SH-SY5Y (cell line): Measurements from ENCODE around the gene TIPIN.

Experiments
- GATA2 ChIP-seq: IDR thresholded peaks from 2 replicates; pipeline ENCODE4 v1.6.1; 2011; ENCODE audit warnings: mild to moderate bottlenecking, low read depth, low read length
- GATA3 ChIP-seq: IDR thresholded peaks from 2 replicates; pipeline ENCODE4 v1.6.1; 2011; ENCODE audit warnings: low read depth, mild to moderate bottlenecking, low read length, moderate library complexity

The TIPIN gene

GRCh38 chr15:66389098-66389858, 32.8 kb upstream of the TIPIN start:
- TF ChIP-seq GATA3: no peak
- TF ChIP-seq GATA2: no peak

DNA sequence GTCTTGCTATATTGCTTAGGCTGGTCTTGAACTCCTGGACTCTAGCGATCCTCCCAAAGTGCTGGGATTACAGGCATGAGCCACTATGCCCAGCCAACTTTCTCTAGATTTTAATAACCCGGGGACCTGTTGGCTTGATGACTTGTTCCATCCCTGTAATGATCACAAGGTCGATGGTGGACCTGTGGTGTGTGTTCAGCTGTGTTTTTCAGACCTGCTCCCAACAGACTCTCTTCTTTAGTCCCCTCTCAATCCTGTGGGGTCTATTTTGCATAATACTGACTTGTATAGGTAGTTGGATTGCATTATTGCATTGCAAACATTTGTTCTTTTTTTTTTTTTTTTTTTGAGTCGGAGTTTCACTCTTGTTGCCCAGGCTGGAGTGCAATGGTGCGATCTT, 32.1 kb upstream of the TIPIN start:
- TF ChIP-seq GATA3 (no peak), GATA2 (no peak)

DNA sequence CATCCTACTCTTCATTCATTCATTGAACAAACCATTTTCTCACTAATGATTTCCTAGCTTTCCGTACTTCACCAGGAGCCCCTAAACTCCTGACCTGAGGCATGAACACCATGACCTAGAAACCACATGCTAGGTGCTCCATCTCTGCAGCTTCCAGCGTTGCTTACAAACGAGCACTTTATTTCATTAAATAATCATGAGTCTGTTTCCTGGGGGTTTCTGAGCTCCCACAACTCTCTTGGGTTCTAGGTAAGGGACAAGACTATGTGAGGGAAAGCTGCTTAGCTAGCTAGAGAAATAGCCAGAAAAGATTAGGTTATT, 31.5 kb upstream of the TIPIN start:
- TF ChIP-seq GATA2 (no peak), GATA3 (no peak)

- TF ChIP-seq GATA3 (no peak), GATA2 (no peak)
Measured at GRCh38 chr15:66387163-66388042, 30.9 kb upstream of the TIPIN start.

- TF ChIP-seq GATA2 (no peak), GATA3 (no peak)
Measured at GRCh38 chr15:66386204-66387123, 30.0 kb upstream of the TIPIN start, which contains the start of gene MAP2K1. Gene MAP2K1 (plus strand): TSS chr15:66386912. CDS start chr15:66387348, 436 bp downstream.

GRCh38 chr15:66378814-66379430, 22.4 kb upstream of the TIPIN start:
- TF ChIP-seq GATA3: no peak
- TF ChIP-seq GATA2: no peak

GRCh38 chr15:66374179-66374578, 17.7 kb upstream of the TIPIN start:
- TF ChIP-seq GATA3 (no peak), GATA2 (no peak)

DNA sequence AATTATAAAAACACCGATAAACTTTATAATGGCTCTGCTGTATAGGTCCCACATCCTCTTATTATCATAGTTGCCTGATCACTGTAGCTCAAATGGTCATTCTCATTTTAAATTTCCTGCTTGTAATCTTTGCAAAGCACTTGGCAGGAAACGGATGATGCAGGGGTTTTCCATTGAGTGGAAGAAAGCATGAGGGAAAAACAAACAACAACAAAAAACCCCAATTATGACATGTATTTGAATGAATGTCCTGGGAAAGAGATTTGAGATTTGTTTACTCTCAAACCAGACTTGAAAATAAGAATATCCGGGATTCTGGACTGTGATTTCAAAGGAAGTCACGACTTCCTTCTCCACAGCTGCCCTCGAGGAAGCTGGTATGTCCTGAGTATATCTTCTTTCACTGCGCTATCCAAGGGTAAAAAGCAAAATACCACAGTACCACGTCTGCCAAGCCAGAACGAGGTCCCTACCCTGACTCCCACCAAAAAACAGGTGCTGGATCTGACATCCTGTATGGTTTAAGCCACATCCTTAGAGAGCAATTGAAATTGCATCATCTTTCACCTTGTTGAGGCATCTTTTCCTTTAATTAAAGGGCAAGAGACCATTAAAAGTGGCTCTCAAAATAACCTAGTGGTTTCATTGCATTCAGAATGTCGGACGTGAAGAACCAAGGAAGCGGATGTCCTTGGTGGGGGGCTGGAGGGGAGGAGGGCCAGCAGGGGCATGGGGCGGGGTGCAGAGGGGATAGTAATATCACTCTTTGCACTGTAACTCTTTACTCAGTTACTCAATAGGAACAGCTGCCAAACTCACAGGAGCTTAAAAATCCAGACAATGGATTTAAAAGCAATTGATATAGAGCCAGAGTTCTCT, 13.5 kb upstream of the TIPIN start:
- TF ChIP-seq GATA2 (no peak), GATA3 (no peak)

- TF ChIP-seq GATA3 (no peak), GATA2 (no peak)
Measured at GRCh38 chr15:66364944-66365528, 8.6 kb upstream of the TIPIN start.

DNA sequence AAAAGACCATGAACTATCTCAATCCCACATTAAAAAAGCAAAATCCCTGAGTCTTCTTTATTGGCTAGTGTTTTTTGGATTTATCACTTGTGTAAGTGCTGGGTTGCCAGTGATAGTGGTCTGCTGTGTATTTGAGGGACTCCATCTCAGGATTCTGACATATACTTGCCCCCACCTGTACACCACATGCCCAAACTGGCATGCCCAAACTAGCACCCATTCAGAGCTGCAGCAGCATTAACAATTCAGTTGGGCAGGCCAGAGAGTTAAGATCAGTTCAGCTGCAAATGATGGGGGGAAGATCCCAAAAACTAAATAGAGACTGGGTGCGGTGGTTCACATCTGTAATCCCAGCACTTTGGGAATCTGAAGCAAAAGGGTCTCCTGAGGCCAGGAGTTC, 6.3 kb upstream of the TIPIN start:
- no peak for TF ChIP-seq GATA2
- no peak for TF ChIP-seq GATA3

GRCh38 chr15:66359740-66360139, 3.3 kb upstream of the TIPIN start:
- TF ChIP-seq GATA2 (no peak), GATA3 (no peak)

DNA sequence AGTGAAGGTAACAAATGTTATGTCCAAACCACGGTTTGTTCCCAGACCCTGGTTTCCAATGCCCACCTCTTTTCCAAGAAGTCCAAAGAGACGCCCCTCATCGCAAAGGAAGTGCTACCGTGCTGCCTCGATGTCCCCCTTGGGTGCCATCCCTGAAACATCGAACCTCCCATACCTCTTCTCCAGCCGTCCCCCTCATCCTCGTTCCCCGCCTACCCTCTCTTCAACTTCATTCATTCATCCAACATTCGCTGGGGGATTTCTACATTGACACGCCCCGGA, 467 bp downstream of the TIPIN start:
- TF ChIP-seq GATA3 (no peak), GATA2 (no peak)
